Amniotic epithelial cell (primary cell): ENCODE results near the gene ZDHHC22.
A peak's percentile ranks its signal among the peaks of the same experiment; 100 is the strongest.

Experiments
- DNase-seq: peaks from one replicate; pipeline ENCODE4 v3.0.0-alpha.2; 2010; ENCODE audit warnings: low read depth

The ZDHHC22 gene

DNA sequence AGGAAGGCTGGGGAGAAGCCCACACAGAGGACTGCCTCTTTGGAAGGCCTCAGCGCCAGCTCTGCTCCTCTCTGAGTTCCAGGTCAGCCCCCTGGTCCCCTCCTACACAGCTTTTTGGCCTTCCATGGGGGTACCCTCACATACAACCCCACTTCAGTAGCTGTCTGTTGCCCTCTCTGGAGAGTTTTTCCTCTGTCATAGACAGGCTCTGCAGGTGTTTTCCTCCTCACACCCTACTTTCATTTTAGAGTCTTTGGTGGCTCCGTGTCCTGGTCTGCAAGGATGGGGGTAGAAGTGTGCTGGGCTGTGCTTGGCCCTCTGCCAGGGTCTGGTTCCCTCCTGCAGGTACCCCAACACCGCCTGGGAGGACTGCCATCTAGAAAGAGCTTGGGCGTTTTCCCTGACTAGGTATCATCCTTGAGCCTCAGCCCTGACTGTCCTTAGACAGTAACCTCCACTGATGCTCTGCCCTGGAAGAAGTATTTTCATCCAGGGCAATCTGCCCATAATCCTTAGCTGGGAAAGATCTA, 15.1 kb downstream of the ZDHHC22 start:
- DNase-seq = no peak

DNA sequence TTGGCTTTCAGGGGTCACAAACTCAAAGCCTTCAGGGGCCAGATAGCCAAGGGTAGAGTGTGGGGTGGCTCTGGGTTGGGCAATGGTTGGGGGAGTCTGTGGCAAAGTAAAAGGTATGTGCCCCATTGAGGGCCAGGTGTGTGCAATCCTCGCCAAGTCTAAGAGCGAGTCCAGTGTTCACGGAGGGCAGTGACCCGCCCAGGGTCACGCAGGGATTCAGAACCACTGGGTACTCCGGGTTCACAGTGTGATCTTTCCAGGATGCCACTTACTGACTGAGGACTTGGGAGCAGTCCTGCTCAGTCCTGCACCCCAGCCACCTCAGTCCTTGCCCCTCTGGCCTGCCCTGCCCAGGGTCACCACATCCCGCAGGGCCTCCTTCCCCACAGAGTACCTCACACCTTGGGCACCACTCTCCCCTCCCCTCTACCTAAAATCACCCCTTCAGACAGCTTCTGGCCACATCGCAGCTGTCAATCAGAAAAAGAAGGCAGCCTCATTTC, 15.7 kb downstream of the ZDHHC22 start:
- no peak for DNase-seq

DNA sequence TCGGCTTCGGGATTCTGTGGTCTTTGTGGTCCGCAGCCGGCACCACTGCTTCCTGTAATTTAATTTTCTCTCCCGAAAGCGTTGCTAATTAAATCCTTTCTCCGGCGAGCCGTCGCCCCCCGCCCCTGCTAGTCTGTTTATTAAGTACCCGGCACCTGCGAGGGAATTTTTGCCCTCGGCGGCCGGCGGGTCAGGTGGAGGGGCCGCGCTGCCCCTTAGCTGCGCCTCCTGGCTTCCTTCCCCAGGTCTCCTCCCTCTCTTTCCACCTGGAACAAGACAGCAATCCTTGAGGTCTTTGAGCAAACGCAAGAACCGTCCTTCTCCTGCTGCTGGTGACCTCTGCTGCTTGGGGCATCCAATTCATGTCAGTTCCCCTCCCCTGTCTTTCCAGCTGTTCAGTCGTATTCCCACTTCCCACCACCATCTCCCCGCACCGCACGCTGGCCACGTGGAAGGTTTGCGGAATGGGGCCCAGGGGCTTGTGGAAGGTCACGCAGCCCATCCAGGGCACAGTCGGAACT, 16.2 kb downstream of the ZDHHC22 start:
- DNase-seq = no peak

DNA sequence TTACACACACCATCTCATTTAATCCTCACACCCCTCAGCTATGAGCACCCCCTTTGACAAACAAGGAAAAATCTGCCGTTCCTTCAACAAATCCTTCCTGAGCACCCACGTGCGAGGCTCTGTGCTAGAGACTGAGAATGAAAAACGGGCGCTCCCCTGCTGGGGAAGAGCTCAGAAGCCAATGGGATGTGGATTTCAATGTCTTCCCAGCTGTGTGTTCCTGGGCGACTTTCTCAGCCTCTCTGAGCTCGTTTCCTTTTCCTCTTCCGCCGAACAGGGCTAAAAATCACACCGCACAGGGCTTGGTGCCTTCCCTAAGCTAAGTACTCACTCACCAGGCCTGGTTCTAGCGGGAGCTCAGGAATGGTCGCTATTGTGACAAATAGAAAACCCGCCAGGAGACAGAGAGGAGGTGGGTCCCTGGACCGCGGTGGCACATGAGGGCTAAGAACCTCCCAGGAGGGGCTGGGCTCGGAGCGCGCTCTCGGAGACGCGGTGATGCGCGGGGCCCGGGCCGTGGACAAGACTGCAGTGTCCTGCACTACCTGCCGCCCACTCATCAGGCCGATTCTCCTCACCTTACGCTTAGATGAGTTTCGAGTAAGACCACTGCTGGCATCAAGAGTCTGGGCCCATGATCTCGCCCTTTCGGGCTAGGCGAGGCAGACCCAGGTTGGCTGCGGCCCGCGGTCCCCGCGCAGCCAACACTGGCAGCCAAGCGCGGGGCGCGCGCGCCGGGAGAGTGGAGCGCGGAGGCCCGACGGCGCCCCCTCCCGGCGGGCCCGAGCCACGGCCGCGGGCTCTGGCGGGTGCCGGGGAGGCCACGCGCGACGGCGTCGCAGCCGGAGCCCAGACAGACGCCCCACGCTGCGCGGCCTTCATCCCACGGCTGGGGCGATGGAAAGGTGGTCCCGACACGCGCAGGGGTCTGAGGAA, 17.0 kb downstream of the ZDHHC22 start:
- DNase-seq = peak; percentile 20

DNA sequence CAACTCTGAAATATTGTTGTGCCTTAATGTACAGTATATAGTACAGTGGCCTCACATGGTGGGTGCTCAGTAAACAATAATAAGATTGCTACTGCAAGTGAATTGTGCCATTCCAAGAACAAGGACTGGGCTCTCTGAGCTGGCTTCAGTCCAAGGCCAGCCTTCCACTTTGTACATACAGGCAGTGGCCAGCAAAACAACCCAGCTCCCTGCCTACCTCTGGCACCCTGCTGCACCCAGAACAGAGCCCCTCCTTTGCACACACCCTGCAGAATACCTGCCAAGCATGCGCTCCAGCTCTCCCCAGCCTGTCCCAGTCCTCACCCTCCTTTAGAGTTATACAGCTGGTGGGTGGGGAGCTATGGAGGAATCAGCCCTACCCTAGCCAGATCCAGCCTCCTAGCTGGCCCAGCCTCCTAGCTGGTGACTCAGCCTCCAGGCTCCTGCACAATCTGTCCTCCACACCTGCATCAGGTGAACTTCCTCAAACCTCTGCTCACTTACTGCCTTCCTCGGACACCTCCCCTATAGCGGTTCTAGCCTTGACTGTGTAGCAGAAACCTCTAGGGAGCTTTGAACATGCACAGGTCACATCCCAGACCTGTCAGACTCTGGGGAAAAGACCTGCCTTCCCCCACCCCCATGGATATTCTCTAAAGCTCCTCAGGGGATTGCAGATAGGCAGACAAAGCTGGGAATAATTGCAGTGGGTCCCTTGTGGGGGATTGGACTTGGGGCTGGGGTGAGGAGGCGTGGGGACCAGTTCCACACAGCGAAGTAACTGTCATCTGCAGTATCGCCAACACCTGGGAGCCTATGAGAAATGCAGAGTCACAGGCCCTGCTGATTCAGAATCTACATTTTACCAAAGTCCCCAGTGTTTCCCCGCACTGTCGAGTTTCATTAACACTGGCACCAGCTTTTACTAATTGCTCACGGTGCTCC, 17.9 kb downstream of the ZDHHC22 start:
- no peak for DNase-seq

DNA sequence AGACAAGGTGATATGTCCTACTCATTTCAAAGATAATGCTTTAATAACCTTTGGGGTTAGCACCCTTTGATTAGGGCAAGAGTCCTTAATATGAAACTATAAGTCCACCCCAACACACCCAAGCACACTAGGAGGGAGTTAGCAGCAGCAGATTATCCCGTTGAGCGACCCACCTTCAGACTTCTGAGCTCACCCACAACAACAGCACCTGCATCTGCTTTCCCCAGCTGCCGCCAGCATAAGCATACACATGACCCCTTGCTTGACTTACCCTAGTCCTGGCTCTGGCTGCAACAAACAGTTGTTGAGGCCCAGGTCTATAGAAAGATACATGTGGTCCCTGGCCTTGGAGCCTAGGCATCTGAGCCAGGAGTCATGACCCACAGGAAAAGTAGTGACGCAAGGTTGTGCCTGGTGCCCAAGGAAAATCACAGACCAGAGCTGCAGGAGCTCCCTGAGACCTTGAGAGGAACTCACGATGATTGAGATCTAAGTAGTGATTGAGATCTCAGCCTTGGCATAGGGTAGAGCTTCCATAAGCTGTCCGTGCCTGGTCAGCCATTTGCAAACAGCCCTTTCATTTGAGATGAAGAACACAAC, 19.0 kb downstream of the ZDHHC22 start:
- DNase-seq = no peak

DNA sequence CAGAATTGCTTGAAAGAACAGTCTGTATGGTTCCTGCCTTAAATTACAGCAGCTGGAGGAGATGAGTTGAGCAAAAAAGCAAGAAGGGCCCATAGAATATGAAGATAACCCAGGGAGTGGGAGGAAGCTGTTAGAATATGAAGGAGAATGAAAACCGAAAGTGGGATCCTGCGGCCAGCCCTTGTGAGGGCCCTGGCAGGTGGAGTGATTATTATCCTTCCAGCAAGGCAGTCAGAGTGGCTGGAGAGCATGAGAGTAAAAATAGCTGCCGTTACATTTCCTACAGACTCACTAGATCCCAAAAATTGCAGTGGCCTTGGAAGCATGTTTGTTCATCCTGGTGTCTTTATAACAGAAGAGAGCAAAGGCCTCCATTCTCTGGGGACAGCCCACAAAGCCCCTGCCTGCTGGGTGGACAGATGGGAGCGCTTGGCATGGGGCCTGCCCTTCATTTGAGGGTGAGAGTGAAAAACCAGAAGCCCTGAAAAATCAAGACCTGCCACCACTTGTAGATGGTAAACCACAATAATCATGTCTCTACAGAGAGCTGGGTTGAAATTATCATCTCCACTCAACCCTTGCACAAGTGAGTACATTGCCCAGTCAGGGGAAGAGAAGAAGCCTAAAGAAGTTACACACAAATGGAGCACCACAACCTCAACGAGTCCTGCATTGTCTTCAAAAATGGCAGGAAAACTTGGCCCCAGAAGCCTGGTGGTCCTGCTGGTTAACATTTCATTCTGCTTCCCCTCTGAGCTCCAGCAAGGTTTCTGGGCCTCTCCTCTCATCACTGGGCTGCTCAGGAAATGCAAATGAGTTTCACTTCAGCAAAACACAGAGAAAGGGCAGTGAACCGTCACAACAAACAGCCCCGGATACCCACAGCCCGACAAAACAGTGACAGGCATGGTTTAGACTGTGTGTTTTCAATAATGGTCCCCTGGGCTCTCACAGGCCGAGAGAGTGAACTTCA, 20.5 kb downstream of the ZDHHC22 start:
- peak; percentile 84 for DNase-seq

DNA sequence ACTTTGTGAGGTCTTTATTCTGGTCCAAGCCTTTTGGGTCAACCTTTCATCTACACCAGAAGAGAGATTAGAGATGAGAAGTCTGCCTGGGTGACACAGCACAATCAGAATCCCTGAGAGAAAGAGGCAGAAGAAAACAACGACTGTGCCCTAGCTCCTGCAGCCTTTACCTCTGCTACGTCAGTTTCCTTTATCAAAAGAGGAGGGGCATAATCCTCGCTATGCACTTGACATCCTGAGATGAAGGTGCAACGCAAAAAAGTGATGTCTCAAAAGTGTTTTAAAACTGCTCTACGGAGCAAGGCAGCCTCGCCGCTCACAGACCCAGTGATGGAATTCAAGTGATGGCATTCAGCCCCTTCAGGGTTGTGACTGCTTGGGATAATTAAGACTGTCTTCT, 21.7 kb downstream of the ZDHHC22 start:
- no peak for DNase-seq

DNA sequence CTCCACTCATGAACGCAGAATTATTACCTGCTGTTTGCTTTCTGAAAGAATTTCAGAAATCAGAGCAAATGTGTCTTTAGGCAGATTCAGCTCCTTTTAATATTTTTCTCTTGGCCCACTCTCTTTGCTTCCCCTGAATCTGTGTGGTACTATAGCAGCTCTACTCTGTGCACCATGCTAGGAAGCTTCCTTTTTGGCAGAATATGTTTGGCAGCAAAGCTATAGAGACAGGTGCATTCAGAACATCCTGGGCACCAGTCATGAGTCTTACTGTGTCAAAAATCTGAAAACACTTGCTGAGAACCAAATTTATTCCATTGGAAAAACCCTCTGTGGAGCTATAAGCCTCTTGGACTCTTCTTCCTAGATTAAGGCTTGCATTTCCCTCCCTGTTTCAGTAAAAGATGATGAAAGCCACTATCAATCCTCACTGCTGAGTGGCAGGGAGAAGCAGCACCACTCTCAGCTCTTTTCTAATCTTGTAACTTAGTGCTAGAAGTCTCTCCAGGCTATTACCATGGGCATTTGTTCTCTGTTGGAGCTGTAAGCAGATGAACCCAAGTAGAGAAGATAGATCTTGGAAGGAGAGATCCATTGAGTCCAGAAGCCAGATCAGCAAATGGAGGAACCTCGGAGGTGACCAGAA, 25.3 kb downstream of the ZDHHC22 start:
- DNase-seq = no peak

DNA sequence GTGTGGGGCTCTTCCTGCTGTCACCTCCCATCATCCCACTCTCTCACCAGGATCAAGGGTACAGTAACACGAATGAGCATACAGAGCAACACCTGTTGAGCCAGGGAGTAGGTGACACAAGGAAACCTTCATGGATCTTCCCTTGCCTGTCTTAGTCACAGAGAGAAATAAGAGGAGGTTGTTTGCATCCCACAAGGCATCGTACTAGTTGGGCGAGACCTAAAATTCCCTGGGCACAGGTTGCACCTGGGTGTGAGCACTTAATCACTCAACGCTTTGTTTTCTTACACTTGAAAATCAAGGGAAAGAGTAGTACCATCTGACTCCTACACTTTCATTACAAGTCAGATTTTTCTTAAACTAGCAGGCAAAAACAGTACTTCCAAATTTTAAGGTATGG, 27.0 kb downstream of the ZDHHC22 start:
- no peak for DNase-seq

DNA sequence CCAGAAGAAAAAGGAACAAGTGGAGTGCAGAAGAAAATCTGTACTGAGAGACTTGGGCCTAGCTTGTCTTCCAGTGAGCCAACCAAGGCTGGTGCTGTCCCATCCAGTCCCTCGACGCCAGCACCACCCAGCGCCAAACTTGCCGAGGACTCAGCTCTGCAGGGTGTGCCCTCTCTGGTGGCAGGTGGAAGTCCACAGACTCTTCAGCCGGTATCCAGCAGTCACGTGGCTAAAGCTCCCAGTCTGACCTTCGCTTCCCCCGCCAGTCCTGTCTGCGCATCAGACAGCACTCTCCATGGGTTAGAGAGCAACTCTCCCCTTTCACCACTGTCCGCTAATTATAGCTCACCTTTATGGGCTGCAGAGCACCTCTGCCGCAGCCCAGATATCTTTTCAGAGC, 27.9 kb downstream of the ZDHHC22 start:
- DNase-seq = no peak

DNA sequence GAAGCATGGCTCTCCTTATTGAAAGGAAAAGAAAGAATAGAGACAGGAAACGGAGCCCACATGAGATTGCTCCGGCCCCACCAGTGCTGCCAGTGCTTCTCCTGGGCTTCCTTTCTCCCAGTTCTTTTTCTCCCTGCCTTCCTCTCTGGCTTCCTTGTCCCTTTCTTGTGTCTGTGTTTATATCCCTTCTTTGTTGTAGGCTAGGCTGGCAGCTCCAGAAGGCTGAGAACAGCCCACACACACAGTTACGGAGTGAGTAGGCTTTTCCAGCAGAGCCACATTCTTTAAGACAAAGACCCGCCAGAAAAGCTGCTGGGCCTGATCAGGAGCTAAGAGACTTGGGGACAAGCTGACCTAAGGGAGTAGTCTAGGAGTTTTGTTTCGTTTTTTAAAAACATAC, 30.6 kb downstream of the ZDHHC22 start:
- no peak for DNase-seq

DNA sequence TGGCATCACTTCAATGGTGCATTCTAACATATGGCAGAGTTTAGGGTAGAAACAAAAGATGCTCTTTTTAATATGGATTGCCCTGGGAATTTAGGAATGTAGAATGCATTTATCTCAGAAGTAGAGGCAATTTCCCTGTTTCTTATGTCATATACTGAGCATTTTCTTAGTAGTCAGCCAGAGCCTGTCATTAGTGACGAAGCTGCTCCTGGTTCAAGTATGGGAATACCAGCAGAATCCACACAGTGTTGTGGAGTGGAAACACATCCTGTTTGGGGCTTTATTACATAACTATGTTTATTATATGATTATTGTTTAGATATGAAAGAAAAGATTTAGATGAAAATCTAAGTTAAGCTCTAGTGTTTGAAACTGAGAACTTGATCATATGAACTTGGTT, 31.3 kb downstream of the ZDHHC22 start:
- no peak for DNase-seq

DNA sequence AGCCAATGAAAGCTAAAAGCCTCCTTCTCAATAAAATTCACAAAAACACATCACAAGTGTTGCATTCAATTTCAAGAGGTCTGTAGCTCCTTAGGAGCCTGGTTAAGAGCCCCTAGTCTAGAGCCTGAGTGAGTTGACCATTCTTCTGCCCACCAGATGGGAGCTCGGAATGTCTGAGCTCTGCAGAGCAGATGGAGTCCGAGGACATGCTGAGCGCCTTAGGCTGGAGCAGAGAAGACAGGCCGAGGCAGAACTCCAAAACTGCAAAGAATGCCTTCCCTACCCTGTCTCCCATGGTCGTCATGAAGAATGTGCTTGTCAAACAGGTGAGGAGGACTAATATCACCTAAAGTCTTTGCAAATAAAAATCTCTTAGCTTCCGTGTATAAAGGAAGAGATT, 31.9 kb downstream of the ZDHHC22 start:
- DNase-seq = no peak

DNA sequence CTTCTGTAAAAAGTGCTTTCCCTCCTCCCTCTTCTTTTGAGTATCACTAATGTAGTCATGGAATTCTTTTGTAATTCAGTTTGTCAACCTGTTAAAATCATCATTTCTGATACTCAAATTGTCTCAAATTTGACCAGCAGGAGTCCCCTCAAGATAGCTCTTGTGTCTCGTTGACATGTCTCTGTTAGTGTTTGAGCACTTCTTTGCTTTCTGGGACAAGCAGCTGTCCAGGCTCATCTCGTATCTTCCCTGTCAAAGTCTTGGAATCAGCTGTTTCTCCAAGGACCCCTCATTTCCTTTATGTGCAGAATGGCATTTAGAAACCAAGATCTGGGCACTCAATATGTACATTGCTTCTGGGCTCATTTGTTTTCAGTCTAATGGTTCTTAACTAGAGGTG, 32.8 kb downstream of the ZDHHC22 start:
- DNase-seq = no peak

DNA sequence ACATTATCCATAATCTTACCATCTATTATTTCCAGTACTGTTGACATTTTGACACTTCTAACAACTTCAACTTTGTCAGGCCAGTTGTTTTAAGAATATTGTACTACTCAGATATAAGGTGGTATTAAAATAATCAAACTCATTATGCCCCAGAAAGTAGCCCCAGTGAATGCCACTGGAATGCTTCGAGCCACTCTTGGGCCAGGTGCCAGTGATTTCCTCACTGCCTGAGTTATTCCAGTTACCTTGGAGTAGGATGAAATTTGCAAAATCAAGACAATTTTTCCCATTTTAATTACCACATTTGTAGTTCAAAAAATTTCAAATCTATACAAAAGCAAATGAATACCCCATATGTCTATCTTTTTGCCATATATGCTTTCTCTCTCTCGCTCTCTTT, 34.4 kb downstream of the ZDHHC22 start:
- no peak for DNase-seq

DNA sequence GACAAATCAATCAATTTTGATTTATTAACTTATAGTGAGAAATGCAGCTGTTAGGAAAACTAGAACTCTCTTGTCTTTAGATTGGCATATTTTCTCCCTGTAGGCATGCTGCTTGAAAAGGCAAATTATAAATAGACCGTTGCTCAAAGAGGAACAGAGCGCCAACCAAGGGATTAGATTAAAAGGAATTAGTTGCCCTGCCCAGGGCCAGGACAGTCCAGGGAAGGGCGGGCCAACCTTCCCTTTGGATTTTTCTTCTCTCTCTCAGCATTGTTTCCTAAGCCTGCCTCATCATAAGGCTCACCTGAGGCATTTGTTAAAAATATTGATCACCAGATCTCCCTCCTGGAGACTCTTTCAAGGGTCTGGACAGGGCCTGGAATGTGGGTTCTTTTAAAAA, 34.9 kb downstream of the ZDHHC22 start:
- DNase-seq = no peak

DNA sequence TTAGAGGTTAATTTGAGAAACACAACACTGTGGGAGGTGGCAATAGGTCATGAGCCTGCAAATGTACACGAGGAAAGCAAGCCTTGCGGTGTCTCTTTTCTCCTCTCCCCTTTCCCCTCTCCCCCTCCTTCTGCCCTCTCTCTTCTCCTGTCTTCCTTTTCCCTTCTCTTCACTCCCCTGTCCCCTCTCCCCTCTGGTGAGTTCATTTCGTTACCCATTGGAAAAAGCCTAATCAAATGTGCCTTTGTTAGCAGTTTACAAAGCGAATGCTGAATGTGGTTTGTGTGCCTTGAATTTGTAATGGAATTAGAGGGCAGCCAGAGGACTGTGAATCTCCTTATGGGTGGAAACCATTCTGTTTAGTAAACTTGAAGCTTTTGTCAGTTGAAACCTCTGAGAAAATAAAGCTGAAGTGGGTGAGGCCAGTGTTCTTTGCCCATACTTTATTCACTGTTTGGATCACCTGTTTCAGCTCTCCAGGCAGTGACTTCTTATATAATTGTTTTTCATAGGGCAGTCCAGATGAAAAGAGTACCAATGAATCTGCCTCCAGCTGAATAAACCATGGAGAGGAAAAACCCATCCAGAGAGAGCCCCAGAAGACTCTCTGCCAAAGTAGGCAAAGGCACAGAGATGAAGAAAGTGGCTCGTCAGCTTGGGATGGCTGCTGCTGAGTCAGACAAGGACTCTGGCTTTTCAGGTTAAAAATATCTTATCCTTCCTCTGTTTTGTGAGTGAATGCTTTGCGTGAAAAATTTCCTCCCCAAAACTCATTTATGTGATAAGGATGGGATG, 36.2 kb downstream of the ZDHHC22 start:
- DNase-seq = no peak

DNA sequence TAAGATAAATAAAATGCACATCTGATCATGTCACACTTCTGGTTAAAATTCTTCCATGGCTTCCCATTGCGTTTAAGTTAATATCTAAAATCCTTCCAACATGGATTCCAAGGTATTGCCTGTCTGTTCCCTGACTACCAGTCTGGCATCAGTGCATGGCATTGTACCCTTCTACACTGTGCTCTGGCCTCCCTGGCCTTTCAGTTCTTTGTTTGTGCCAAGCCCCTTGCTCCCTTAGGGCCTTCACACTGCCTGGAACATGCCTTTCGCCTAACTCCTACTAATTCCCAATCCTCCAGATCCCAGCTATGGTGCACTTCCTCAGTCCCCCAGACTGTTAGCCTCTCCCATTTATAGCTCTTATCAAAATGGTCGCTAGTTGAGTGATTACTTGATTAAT, 37.2 kb downstream of the ZDHHC22 start:
- no peak for DNase-seq
